Measurements from ENCODE around the gene SPAG8. TPM values are rescaled to one million over a fixed set of nuclear protein-coding genes. Genes with fewer than 3 reads are reported as not detected.

The SPAG8 gene
- total RNA-seq, 4 donors from 2014 or later, result 0.94 TPM; not detected in 3

GRCh38 chr9:35841645-35841900 is 29.5 kb upstream of the SPAG8 start:
- Histone ChIP-seq H3K4me3 (no peak overlapping the region), H3K4me1 (peaks cover 0 to 23% (median 5%) of the 10 kb centered on the region in 4 donors), H3K9me3 (no peaks in the 10 kb centered on the region), H3K27ac (no peak overlapping the region), H3K27me3 (no peaks in the 10 kb centered on the region), H3K36me3 (no peaks in the 10 kb centered on the region)
- DNase-seq, result no peak
- TF ChIP-seq CTCF (IDR thresholded peaks at IDR 0.05) (no peak), POLR2A (IDR thresholded peaks at IDR 0.05) (no peak)

GRCh38 chr9:35840881-35841644 is 29.0 kb upstream of the SPAG8 start:
- H3K27me3 ChIP-seq, result no peaks in the 10 kb centered on the region
- no peaks in the 10 kb centered on the region for H3K36me3 ChIP-seq
- H3K27ac ChIP-seq, result no peak overlapping the region
- no peaks in the 10 kb centered on the region for H3K9me3 ChIP-seq
- H3K4me3 ChIP-seq, result no peak overlapping the region
- no peak for DNase-seq
- H3K4me1 ChIP-seq, result peaks cover 0 to 22% (median 3%) of the 10 kb centered on the region in 4 donors
- TF ChIP-seq POLR2A (IDR thresholded peaks at IDR 0.05) (no peak), CTCF (IDR thresholded peaks at IDR 0.05) (no peak)

- no peak for DNase-seq
- H3K27ac ChIP-seq, result no peak overlapping the region
- no peak overlapping the region for H3K4me3 ChIP-seq
- H3K27me3 ChIP-seq, result no peaks in the 10 kb centered on the region
- TF ChIP-seq POLR2A (IDR thresholded peaks at IDR 0.05) (no peak), CTCF (IDR thresholded peaks at IDR 0.05) (no peak)
- no peaks in the 10 kb centered on the region for H3K9me3 ChIP-seq
- peaks cover 0 to 20% (median 3%) of the 10 kb centered on the region in 4 donors for H3K4me1 ChIP-seq
- no peaks in the 10 kb centered on the region for H3K36me3 ChIP-seq
Observed at GRCh38 chr9:35839926-35840325, 27.9 kb upstream of the SPAG8 start.

- Histone ChIP-seq H3K27ac (no peak overlapping the region), H3K27me3 (no peaks in the 10 kb centered on the region), H3K4me3 (no peak overlapping the region), H3K4me1 (peaks cover 0 to 19% (median 15%) of the 10 kb centered on the region in 4 donors), H3K36me3 (no peaks in the 10 kb centered on the region), H3K9me3 (no peaks in the 10 kb centered on the region)
- no peak for DNase-seq
- TF ChIP-seq CTCF (IDR thresholded peaks at IDR 0.05) (no peak), POLR2A (IDR thresholded peaks at IDR 0.05) (no peak)
Observed at GRCh38 chr9:35836595-35836994, 24.5 kb upstream of the SPAG8 start.

GRCh38 chr9:35835766-35836165 is 23.7 kb upstream of the SPAG8 start:
- no peak overlapping the region for H3K4me3 ChIP-seq
- no peaks in the 10 kb centered on the region for H3K36me3 ChIP-seq
- no peaks in the 10 kb centered on the region for H3K27me3 ChIP-seq
- TF ChIP-seq POLR2A (IDR thresholded peaks at IDR 0.05) (no peak), CTCF (IDR thresholded peaks at IDR 0.05) (no peak)
- no peaks in the 10 kb centered on the region for H3K9me3 ChIP-seq
- no peak for DNase-seq
- peak overlapping the region in 1 of 4 donors; percentile 42 for H3K27ac ChIP-seq
- peaks cover 0 to 19% (median 15%) of the 10 kb centered on the region in 4 donors for H3K4me1 ChIP-seq

Data from Peyer's patch (tissue), 4 donors.